Posterior cingulate gyrus (tissue), 11 donors: ENCODE data around the gene LRRC37B.
"Not testable (repeated sequence)": the region's sequence is repeated elsewhere in the genome, so short reads cannot be mapped to it uniquely, and the experiment has no call there.

Experiments
- DNase-seq, 10 donors: peaks; one replicate each; pipeline versions ENCODE4 v3.0.0 to v3.0.0-alpha.2; 2020 to 2021; ENCODE audit warnings: mixed read lengths in 3 of 10
- intact Hi-C: fragments of 100-400 bp; cut with DNase I; formaldehyde crosslinking; loops from one replicate; pipeline ENCODE4 v1.15.1; 2023

LRRC37B gene

GRCh38 chr17:32084942-32085829 is 78.0 kb downstream of the LRRC37B start:
- intact Hi-C loops = not testable (repeated sequence)

GRCh38 chr17:32086833-32087232 is 79.7 kb downstream of the LRRC37B start:
- DNase-seq, intact Hi-C loops: not testable (repeated sequence)

More at GRCh38 chr17:32084942-32085829, 78.0 kb downstream of the LRRC37B start:
- not testable (repeated sequence) for DNase-seq

- DNase-seq, intact Hi-C loops: not testable (repeated sequence)
Measured at GRCh38 chr17:32092062-32092461, 84.9 kb downstream of the LRRC37B start.

GRCh38 chr17:32099686-32100085 is 92.5 kb downstream of the LRRC37B start:
- intact Hi-C loops = no loop called here
- DNase-seq = no peak

- DNase-seq, intact Hi-C loops: not testable (repeated sequence)
Measured at GRCh38 chr17:32100323-32100722, 93.1 kb downstream of the LRRC37B start.

- intact Hi-C loops = no loop called here
- no peak for DNase-seq
Measured at GRCh38 chr17:32100971-32101631, 93.9 kb downstream of the LRRC37B start.

GRCh38 chr17:32102172-32102571 is 95.0 kb downstream of the LRRC37B start:
- no peak for DNase-seq
- intact Hi-C loops = no loop called here

GRCh38 chr17:32102646-32103186 is 95.5 kb downstream of the LRRC37B start:
- intact Hi-C loops = no loop called here
- no peak for DNase-seq
